Loucy (cell line): ENCODE measurements around the gene RLF.

Experiments used
- H2AFZ ChIP-seq: fragments of 200-600 bp; sonication (generic); 2 replicates; pipeline ENCODE4 v1.6.0; 2016; ENCODE audit warnings: antibody characterized with exemption, mild to moderate bottlenecking, low read length, moderate library complexity
- H3F3A ChIP-seq: fragments of 200-600 bp; 2 replicates; pipeline ENCODE4 v1.6.0; 2016; ENCODE audit warnings: antibody characterized with exemption, low read depth, mild to moderate bottlenecking
- H3K27me3 ChIP-seq: fragments of 200-600 bp; sonication (generic); 2 replicates; pipeline ENCODE4 v1.6.1; 2014; ENCODE audit warnings: low read length, mild to moderate bottlenecking; ENCODE audit not compliant: insufficient read depth, poor library complexity, severe bottlenecking
- H3K36me3 ChIP-seq: fragments of 200-600 bp; sonication (generic); 2 replicates; pipeline ENCODE4 v1.6.1; 2016; ENCODE audit warnings: low read length; ENCODE audit not compliant: insufficient read depth
- H3K4me1 ChIP-seq: fragments of 200-600 bp; sonication (generic); 2 replicates; pipeline ENCODE4 v1.5.1; 2014; ENCODE audit warnings: low read length, mild to moderate bottlenecking; ENCODE audit not compliant: insufficient read depth, poor library complexity, severe bottlenecking
- H3K4me2 ChIP-seq: fragments of 200-600 bp; sonication (generic); 2 replicates; pipeline ENCODE4 v1.6.0; 2014; ENCODE audit warnings: antibody characterized with exemption, low read length, low read depth, mild to moderate bottlenecking; ENCODE audit not compliant: poor library complexity, severe bottlenecking
- H3K4me3 ChIP-seq: fragments of 200-600 bp; sonication (generic); 2 replicates; pipeline ENCODE4 v1.5.1; 2014; ENCODE audit warnings: low read length, mild to moderate bottlenecking, mixed read lengths; ENCODE audit not compliant: poor library complexity, severe bottlenecking
- H3K79me2 ChIP-seq: fragments of 200-600 bp; sonication (generic); 2 replicates; pipeline ENCODE4 v1.6.1; 2014; ENCODE audit warnings: low read length; ENCODE audit not compliant: insufficient read depth
- H3K9ac ChIP-seq: fragments of 200-600 bp; sonication (generic); 2 replicates; pipeline ENCODE4 v1.6.0; 2014; ENCODE audit warnings: mild to moderate bottlenecking, low read depth, low read length, moderate library complexity; ENCODE audit not compliant: poor library complexity, severe bottlenecking
- H3K9me2 ChIP-seq: fragments of 200-600 bp; sonication (generic); replicated peaks from 2 replicates; pipeline ENCODE4 v1.6.1; 2016; ENCODE audit warnings: low read depth, low read length, mixed read lengths
- H3K9me3 ChIP-seq: fragments of 200-600 bp; sonication (generic); 2 replicates; pipeline ENCODE4 v1.6.1; 2014; ENCODE audit warnings: mild to moderate bottlenecking, antibody characterized with exemption, low read length, low read depth; ENCODE audit not compliant: insufficient read depth
- H4K20me1 ChIP-seq: fragments of 200-600 bp; sonication (generic); 2 replicates; pipeline ENCODE4 v1.6.0; 2014; ENCODE audit warnings: antibody characterized with exemption, low read length, mild to moderate bottlenecking; ENCODE audit not compliant: insufficient read depth, poor library complexity, severe bottlenecking
- CTCF ChIP-seq: fragments of 200-600 bp; sonication (generic); conservative IDR thresholded peaks from 2 replicates; pipeline ENCODE4 v1.5.1; 2014; ENCODE audit warnings: mild to moderate bottlenecking, antibody characterized with exemption, low read length
- EZH2phosphoT487 ChIP-seq: fragments of 200-600 bp; IDR thresholded peaks from 2 replicates; pipeline ENCODE4 v1.6.1; 2018; ENCODE audit warnings: antibody characterized with exemption, mild to moderate bottlenecking, moderate library complexity, borderline replicate concordance

The RLF gene

DNA sequence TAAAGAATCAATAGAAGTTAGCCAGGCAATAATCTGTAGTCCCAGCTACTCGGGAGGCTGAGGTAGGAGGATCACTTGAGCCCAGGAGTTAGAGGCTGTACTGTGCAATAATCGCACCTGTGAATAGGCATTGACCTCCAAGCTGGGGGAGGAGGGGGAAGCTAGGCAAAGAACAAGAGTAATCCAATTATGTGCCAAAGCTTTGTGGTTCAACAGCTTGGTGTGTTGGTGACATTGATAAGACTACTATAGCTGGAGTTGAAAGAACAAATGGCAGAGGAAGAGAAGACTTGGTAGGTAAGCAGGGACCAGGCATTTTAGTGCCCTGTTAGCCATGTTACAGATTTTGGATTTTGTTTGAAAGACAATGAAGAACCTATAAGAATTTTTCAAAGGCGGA is 84.5 kb downstream of the RLF start:
- TF ChIP-seq CTCF (no peak), EZH2phosphoT487 (no peak)
- Histone ChIP-seq H3K9me2 (no peaks in the 10 kb centered on the region), H4K20me1 (no peaks in the 10 kb centered on the region), H3F3A (0 out of 2 replicates have a peak, but pooled peaks cover 6% of the 10 kb centered on the region), H3K4me1 (peaks cover 4% of the 10 kb centered on the region), H3K9ac (no peak overlapping the region), H3K4me3 (no peak overlapping the region), H3K4me2 (no peak overlapping the region), H3K27me3 (no peaks in the 10 kb centered on the region), H3K9me3 (no peaks in the 10 kb centered on the region), H3K79me2 (no peaks in the 10 kb centered on the region), H3K36me3 (peaks cover under 1% of the 10 kb centered on the region; the same call in 1 of the 2 replicates), H2AFZ (no peak overlapping the region)

- no peak within 1 kb of the TSS for H3K9ac ChIP-seq
- H3K27me3 ChIP-seq = no peaks in the 10 kb centered on the region
- H3K79me2 ChIP-seq = no peaks in the 10 kb centered on the region
- H3K4me3 ChIP-seq = no peak within 1 kb of the TSS
- TF ChIP-seq CTCF (no peak), EZH2phosphoT487 (no peak)
- H3K9me2 ChIP-seq = no peaks in the 10 kb centered on the region
- H3K4me2 ChIP-seq = no peak within 1 kb of the TSS
- no peaks in the 10 kb centered on the region for H3K36me3 ChIP-seq
- no peaks in the 10 kb centered on the region for H3F3A ChIP-seq
- no peaks in the 10 kb centered on the region for H3K9me3 ChIP-seq
- H2AFZ ChIP-seq = no peak within 1 kb of the TSS
- peaks cover 4% of the 10 kb centered on the region for H3K4me1 ChIP-seq
- no peaks in the 10 kb centered on the region for H4K20me1 ChIP-seq
Observed at GRCh38 chr1:40247655-40248054, 86.5 kb downstream of the RLF start, which contains the start of gene TMCO2. TMCO2 (plus strand) TSS chr1:40247937; CDS start chr1:40247994, 57 bp downstream.

- Histone ChIP-seq H3K9me2 (no peaks in the 10 kb centered on the region), H3K27me3 (no peaks in the 10 kb centered on the region)
Observed at GRCh38 chr1:40248412-40248811, 87.2 kb downstream of the RLF start.

More at GRCh38 chr1:40248412-40248811, 87.2 kb downstream of the RLF start:
- Histone ChIP-seq H3F3A (no peaks in the 10 kb centered on the region), H3K4me2 (no peak overlapping the region), H4K20me1 (no peaks in the 10 kb centered on the region), H3K4me3 (no peak overlapping the region), H3K9me3 (no peaks in the 10 kb centered on the region), H3K36me3 (no peaks in the 10 kb centered on the region), H3K9ac (no peak overlapping the region), H3K79me2 (no peaks in the 10 kb centered on the region), H2AFZ (no peak overlapping the region), H3K4me1 (peaks cover 4% of the 10 kb centered on the region)
- TF ChIP-seq EZH2phosphoT487 = no peak
- no peak for TF ChIP-seq CTCF
